ENCODE measurements around the gene TAF1.

DNA sequence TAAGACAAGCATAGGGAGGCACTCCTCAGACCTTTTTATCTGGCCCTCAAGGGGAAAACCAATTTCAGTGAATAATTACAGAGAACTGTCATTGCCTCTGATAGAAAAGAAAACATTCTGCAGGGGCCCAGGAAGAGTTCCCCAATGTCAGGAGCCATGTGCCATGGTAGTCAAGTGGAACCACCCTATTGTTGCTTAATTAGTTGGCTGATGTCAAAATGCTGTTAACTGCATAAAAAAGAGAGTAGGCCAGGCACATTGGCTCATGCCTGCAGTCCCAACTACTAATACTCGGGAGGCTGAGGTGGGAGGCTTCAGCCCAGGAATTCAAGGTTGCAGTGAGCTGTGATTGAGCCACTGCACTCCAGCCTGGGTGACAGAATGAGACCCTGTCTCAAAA lies 138.2 kb downstream of the TAF1 start:
- TF ChIP-seq POLR2A (IDR thresholded peaks at IDR 0.05; ENCODE audit: low read depth, low read length) (no peak), PAX5 (IDR thresholded peaks at IDR 0.05; ENCODE audit: insufficient read depth, low read length, severe bottlenecking) (no peak), POLR2AphosphoS5 (IDR thresholded peaks at IDR 0.05; ENCODE audit: low read depth, low read length) (no peak)

Data from GM12891 (cell line).